Measurements from ENCODE around the gene RPS6KA2.

RPS6KA2 gene

DNA sequence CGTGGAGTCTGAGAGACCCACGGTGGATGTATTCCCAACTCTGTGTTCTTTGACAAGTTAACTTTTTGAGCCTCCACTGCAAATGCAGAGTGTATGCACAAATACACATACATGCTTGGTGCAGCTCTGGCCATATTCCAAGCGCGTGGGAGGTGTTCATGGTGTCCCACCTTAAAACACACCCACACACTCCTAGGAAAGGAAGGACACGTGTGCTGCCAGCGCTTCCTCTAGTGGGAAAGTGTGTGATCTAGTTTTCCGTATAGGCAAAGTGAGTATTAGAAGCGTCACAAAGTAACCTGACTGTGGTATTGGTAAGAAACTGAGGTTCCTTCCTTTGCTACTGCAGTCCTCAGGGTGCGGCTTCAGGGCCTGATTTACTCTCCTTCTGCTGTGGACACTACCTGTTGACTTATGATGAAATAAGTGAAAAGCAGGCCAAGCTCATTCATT is 208.3 kb downstream of the RPS6KA2 start:
- Histone ChIP-seq H3K27me3 (replicated peaks; ENCODE audit: control insufficient read depth, insufficient read depth, low read length, poor library complexity, severe bottlenecking) (no peaks in the 10 kb centered on the region), H3K9me3 (ENCODE audit: control insufficient read depth, low read length) (no peaks in the 10 kb centered on the region), H3K27ac (ENCODE audit: insufficient read depth, low read length, poor library complexity, severe bottlenecking) (peak overlapping the region; percentile 58), H3K4me3 (ENCODE audit: insufficient read depth, low read depth, low read length, poor library complexity, severe bottlenecking) (no peak overlapping the region), H3K4me1 (ENCODE audit: control insufficient read depth, insufficient read depth, low read length, poor library complexity, severe bottlenecking) (peaks cover 60% of the 10 kb centered on the region), H3K36me3 (ENCODE audit: control insufficient read depth, insufficient read depth, low read length) (no peaks in the 10 kb centered on the region)
- no peak for DNase-seq

- DNase-seq = peak; percentile 36 to 58 (median 42)
- H3K4me3 ChIP-seq (ENCODE audit: insufficient read depth, low read depth, low read length, poor library complexity, severe bottlenecking) = no peak overlapping the region
- peaks cover 74% of the 10 kb centered on the region for H3K4me1 ChIP-seq (ENCODE audit: control insufficient read depth, insufficient read depth, low read length, poor library complexity, severe bottlenecking)
- no peaks in the 10 kb centered on the region for H3K9me3 ChIP-seq (ENCODE audit: control insufficient read depth, low read length)
- H3K27me3 ChIP-seq (replicated peaks; ENCODE audit: control insufficient read depth, insufficient read depth, low read length, poor library complexity, severe bottlenecking) = no peaks in the 10 kb centered on the region
- H3K36me3 ChIP-seq (ENCODE audit: control insufficient read depth, insufficient read depth, low read length) = no peaks in the 10 kb centered on the region
- H3K27ac ChIP-seq (ENCODE audit: insufficient read depth, low read length, poor library complexity, severe bottlenecking) = peak overlapping the region; percentile 58
Observed at GRCh38 chr6:166417285-166417691, 209.8 kb downstream of the RPS6KA2 start.

- no peak for DNase-seq
- H3K4me3 ChIP-seq (ENCODE audit: insufficient read depth, low read depth, low read length, poor library complexity, severe bottlenecking) = no peak overlapping the region
- H3K36me3 ChIP-seq (ENCODE audit: control insufficient read depth, insufficient read depth, low read length) = no peaks in the 10 kb centered on the region
- no peaks in the 10 kb centered on the region for H3K27me3 ChIP-seq (replicated peaks; ENCODE audit: control insufficient read depth, insufficient read depth, low read length, poor library complexity, severe bottlenecking)
- H3K4me1 ChIP-seq (ENCODE audit: control insufficient read depth, insufficient read depth, low read length, poor library complexity, severe bottlenecking) = peaks cover 87% of the 10 kb centered on the region
- no peaks in the 10 kb centered on the region for H3K9me3 ChIP-seq (ENCODE audit: control insufficient read depth, low read length)
- H3K27ac ChIP-seq (ENCODE audit: insufficient read depth, low read length, poor library complexity, severe bottlenecking) = peak overlapping the region; percentile 58
Observed at GRCh38 chr6:166415833-166416347, 211.2 kb downstream of the RPS6KA2 start.

- H3K27ac ChIP-seq (ENCODE audit: insufficient read depth, low read length, poor library complexity, severe bottlenecking) = peak overlapping the region; percentile 35
- no peaks in the 10 kb centered on the region for H3K36me3 ChIP-seq (ENCODE audit: control insufficient read depth, insufficient read depth, low read length)
- H3K9me3 ChIP-seq (ENCODE audit: control insufficient read depth, low read length) = no peaks in the 10 kb centered on the region
- H3K4me3 ChIP-seq (ENCODE audit: insufficient read depth, low read depth, low read length, poor library complexity, severe bottlenecking) = no peak overlapping the region
- DNase-seq = no peak
- no peaks in the 10 kb centered on the region for H3K27me3 ChIP-seq (replicated peaks; ENCODE audit: control insufficient read depth, insufficient read depth, low read length, poor library complexity, severe bottlenecking)
- H3K4me1 ChIP-seq (ENCODE audit: control insufficient read depth, insufficient read depth, low read length, poor library complexity, severe bottlenecking) = peaks cover 86% of the 10 kb centered on the region
Observed at GRCh38 chr6:166415306-166415705, 211.7 kb downstream of the RPS6KA2 start.

GRCh38 chr6:166413491-166413951 is 213.5 kb downstream of the RPS6KA2 start:
- H3K4me3 ChIP-seq (ENCODE audit: insufficient read depth, low read depth, low read length, poor library complexity, severe bottlenecking) = peak overlapping the region; percentile 11
- peaks cover 70% of the 10 kb centered on the region for H3K4me1 ChIP-seq (ENCODE audit: control insufficient read depth, insufficient read depth, low read length, poor library complexity, severe bottlenecking)
- no peaks in the 10 kb centered on the region for H3K27me3 ChIP-seq (replicated peaks; ENCODE audit: control insufficient read depth, insufficient read depth, low read length, poor library complexity, severe bottlenecking)
- H3K36me3 ChIP-seq (ENCODE audit: control insufficient read depth, insufficient read depth, low read length) = no peaks in the 10 kb centered on the region
- H3K9me3 ChIP-seq (ENCODE audit: control insufficient read depth, low read length) = no peaks in the 10 kb centered on the region
- no peak overlapping the region for H3K27ac ChIP-seq (ENCODE audit: insufficient read depth, low read length, poor library complexity, severe bottlenecking)
- DNase-seq = no peak

DNA sequence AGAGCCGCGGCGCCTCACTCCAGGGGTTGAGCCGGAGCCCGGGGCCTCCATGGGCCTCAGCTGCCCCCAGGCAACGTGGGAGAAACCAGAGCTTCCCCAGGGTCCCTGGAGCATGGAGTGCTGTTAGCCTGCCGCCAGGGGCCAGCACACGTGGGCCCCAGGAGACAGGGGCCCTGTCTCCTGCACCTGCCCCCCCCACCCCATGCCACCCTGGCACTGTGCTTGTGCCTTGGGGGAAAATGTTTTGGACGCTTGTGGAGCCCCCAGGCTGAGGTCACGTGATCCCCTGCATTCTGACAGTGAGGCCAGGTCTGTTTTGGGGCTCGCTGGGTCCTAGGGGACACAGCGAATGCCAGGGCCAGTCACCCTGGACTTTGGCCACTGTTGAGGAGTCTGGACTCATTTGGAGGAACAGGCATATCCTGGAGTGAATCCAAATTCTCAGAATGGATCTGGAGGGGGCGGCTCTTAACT is 214.1 kb downstream of the RPS6KA2 start:
- Histone ChIP-seq H3K4me3 (ENCODE audit: insufficient read depth, low read depth, low read length, poor library complexity, severe bottlenecking) (no peak overlapping the region), H3K9me3 (ENCODE audit: control insufficient read depth, low read length) (no peaks in the 10 kb centered on the region), H3K4me1 (ENCODE audit: control insufficient read depth, insufficient read depth, low read length, poor library complexity, severe bottlenecking) (peaks cover 64% of the 10 kb centered on the region), H3K36me3 (ENCODE audit: control insufficient read depth, insufficient read depth, low read length) (no peaks in the 10 kb centered on the region), H3K27me3 (replicated peaks; ENCODE audit: control insufficient read depth, insufficient read depth, low read length, poor library complexity, severe bottlenecking) (no peaks in the 10 kb centered on the region), H3K27ac (ENCODE audit: insufficient read depth, low read length, poor library complexity, severe bottlenecking) (no peak overlapping the region)
- DNase-seq = no peak

DNA sequence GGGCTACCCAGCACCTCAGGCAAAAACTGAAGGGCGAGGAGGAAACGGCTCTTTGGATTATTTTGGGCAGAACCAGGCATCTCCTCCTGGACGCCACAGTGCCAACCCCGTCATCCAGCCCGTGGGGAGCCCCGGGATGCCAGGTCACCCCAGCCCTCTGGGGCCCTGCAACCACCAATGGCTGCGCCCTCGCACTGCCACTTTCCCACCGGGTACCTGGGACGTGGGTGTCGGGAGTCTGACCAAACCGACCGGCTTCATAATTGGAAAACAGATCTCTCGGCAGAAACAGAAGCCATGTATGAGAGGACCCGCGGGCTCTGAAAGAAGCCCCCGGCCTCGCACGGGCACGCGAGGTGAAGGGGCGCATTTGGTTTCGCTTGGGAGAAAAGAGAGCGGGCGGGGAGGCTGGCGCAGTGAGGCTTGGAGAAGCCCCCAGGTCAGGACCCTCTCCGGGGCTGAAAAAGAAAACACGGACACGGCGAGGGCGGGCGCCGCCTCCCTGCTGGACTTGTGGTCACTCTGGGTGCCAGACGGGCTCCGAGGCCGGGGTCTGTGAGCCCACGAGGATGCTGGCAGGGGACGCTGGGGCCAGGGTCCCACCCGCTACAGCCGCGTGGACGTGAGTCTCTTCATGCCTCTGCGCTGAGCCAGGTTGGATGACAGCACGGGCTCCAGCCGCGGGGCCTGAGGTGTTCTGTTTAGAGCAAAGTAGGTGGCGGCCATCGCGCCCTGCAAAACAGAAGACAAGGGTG is 214.7 kb downstream of the RPS6KA2 start:
- Histone ChIP-seq H3K4me1 (ENCODE audit: control insufficient read depth, insufficient read depth, low read length, poor library complexity, severe bottlenecking) (peaks cover 62% of the 10 kb centered on the region), H3K27me3 (replicated peaks; ENCODE audit: control insufficient read depth, insufficient read depth, low read length, poor library complexity, severe bottlenecking) (no peaks in the 10 kb centered on the region), H3K36me3 (ENCODE audit: control insufficient read depth, insufficient read depth, low read length) (no peaks in the 10 kb centered on the region), H3K4me3 (ENCODE audit: insufficient read depth, low read depth, low read length, poor library complexity, severe bottlenecking) (peak overlapping the region; percentile 18), H3K9me3 (ENCODE audit: control insufficient read depth, low read length) (no peaks in the 10 kb centered on the region), H3K27ac (ENCODE audit: insufficient read depth, low read length, poor library complexity, severe bottlenecking) (peak overlapping the region; percentile 53)
- DNase-seq = no peak

DNA sequence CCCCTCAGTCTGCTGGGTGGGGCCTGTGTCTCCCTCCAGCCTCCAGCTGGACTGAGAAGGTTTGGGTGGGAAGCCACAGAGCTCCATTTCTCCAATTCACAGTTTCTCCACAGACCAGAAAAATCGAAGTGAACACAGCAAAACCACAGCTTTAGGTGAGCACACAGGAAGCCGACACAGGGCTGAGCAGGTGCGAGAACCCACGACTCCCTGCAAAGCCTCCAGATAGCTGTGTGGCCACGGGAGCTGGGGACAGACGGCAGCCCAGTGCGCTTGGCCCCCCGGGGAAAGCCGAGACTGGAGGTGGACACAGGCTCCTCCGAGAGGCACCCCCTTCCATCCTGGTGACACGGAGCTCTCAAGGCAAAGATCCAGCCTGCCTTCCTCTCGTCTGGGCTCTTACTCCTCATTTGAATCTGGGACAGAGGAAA is 215.3 kb downstream of the RPS6KA2 start:
- H3K4me1 ChIP-seq (ENCODE audit: control insufficient read depth, insufficient read depth, low read length, poor library complexity, severe bottlenecking) = peaks cover 56% of the 10 kb centered on the region
- H3K27ac ChIP-seq (ENCODE audit: insufficient read depth, low read length, poor library complexity, severe bottlenecking) = peak overlapping the region; percentile 53
- no peaks in the 10 kb centered on the region for H3K36me3 ChIP-seq (ENCODE audit: control insufficient read depth, insufficient read depth, low read length)
- peak overlapping the region; percentile 18 for H3K4me3 ChIP-seq (ENCODE audit: insufficient read depth, low read depth, low read length, poor library complexity, severe bottlenecking)
- H3K9me3 ChIP-seq (ENCODE audit: control insufficient read depth, low read length) = no peaks in the 10 kb centered on the region
- no peak for DNase-seq
- no peaks in the 10 kb centered on the region for H3K27me3 ChIP-seq (replicated peaks; ENCODE audit: control insufficient read depth, insufficient read depth, low read length, poor library complexity, severe bottlenecking)

- Histone ChIP-seq H3K36me3 (ENCODE audit: control insufficient read depth, insufficient read depth, low read length) (no peaks in the 10 kb centered on the region), H3K27ac (ENCODE audit: insufficient read depth, low read length, poor library complexity, severe bottlenecking) (peak overlapping the region; percentile 53)
- no peak for DNase-seq
Observed at GRCh38 chr6:166411271-166411670, 215.8 kb downstream of the RPS6KA2 start.

GRCh38 chr6:166410426-166410935 is 216.6 kb downstream of the RPS6KA2 start:
- Histone ChIP-seq H3K27me3 (replicated peaks; ENCODE audit: control insufficient read depth, insufficient read depth, low read length, poor library complexity, severe bottlenecking) (no peaks in the 10 kb centered on the region), H3K36me3 (ENCODE audit: control insufficient read depth, insufficient read depth, low read length) (no peaks in the 10 kb centered on the region), H3K4me1 (ENCODE audit: control insufficient read depth, insufficient read depth, low read length, poor library complexity, severe bottlenecking) (peaks cover 44% of the 10 kb centered on the region), H3K27ac (ENCODE audit: insufficient read depth, low read length, poor library complexity, severe bottlenecking) (no peak overlapping the region), H3K9me3 (ENCODE audit: control insufficient read depth, low read length) (no peaks in the 10 kb centered on the region), H3K4me3 (ENCODE audit: insufficient read depth, low read depth, low read length, poor library complexity, severe bottlenecking) (no peak overlapping the region)
- DNase-seq = no peak

More at GRCh38 chr6:166411271-166411670, 215.8 kb downstream of the RPS6KA2 start:
- no peaks in the 10 kb centered on the region for H3K9me3 ChIP-seq (ENCODE audit: control insufficient read depth, low read length)
- no peaks in the 10 kb centered on the region for H3K27me3 ChIP-seq (replicated peaks; ENCODE audit: control insufficient read depth, insufficient read depth, low read length, poor library complexity, severe bottlenecking)
- peak overlapping the region; percentile 18 for H3K4me3 ChIP-seq (ENCODE audit: insufficient read depth, low read depth, low read length, poor library complexity, severe bottlenecking)
- peaks cover 52% of the 10 kb centered on the region for H3K4me1 ChIP-seq (ENCODE audit: control insufficient read depth, insufficient read depth, low read length, poor library complexity, severe bottlenecking)
